ENCODE results near the gene SETBP1.

Gene SETBP1

DNA sequence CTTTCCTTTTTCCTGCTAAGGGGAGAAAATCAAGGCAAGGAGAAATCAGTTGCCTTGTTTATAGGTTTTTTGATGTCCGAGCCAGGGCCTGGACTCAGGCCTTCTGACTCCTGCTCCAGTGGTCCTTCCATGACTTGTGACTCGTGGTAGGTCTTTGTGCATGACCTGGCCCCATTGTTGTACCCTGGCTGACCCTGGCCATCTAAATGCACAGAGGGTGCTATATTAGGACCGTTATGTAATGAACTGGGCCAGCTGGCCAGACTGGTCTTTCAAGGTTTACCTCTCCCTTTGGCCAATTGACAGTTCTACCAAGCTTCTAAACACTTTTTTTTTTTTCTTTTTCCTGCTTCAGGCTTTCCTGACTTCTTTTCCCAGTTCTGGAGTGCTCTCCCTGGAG lies 81.1 kb downstream of the SETBP1 start:
- 0 out of 2 replicates have a peak overlapping the region, but pooled peaks have one; percentile 15 for H3K4me3 ChIP-seq (ENCODE audit: low read length)
- H3K27me3 ChIP-seq (ENCODE audit: control insufficient read depth, low read length): no peaks in the 10 kb centered on the region
- TF ChIP-seq, protein P1, sequence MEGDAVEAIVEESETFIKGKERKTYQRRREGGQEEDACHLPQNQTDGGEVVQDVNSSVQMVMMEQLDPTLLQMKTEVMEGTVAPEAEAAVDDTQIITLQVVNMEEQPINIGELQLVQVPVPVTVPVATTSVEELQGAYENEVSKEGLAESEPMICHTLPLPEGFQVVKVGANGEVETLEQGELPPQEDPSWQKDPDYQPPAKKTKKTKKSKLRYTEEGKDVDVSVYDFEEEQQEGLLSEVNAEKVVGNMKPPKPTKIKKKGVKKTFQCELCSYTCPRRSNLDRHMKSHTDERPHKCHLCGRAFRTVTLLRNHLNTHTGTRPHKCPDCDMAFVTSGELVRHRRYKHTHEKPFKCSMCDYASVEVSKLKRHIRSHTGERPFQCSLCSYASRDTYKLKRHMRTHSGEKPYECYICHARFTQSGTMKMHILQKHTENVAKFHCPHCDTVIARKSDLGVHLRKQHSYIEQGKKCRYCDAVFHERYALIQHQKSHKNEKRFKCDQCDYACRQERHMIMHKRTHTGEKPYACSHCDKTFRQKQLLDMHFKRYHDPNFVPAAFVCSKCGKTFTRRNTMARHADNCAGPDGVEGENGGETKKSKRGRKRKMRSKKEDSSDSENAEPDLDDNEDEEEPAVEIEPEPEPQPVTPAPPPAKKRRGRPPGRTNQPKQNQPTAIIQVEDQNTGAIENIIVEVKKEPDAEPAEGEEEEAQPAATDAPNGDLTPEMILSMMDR (IDR thresholded peaks at IDR 0.05; ENCODE audit: low read depth, low read length, poor library complexity, severe bottlenecking): no peak
- TF ChIP-seq EZH2phosphoT487 (IDR thresholded peaks at IDR 0.05; ENCODE audit: borderline replicate concordance, low read length): no peak
- peak overlapping the region; percentile 68; the same call in 1 of the 2 replicates for H3K4me2 ChIP-seq (ENCODE audit: low read length)
- H3K4me1 ChIP-seq (ENCODE audit: control insufficient read depth, low read length): peaks cover 76% of the 10 kb centered on the region
- H3K27ac ChIP-seq (ENCODE audit: low read depth, low read length): peak overlapping the region; percentile 100
- no peaks in the 10 kb centered on the region for H4K20me1 ChIP-seq (ENCODE audit: control insufficient read depth, insufficient read depth, low read depth, low read length)
- no peaks in the 10 kb centered on the region for H3K9me3 ChIP-seq (ENCODE audit: control insufficient read depth, insufficient read depth, low read length)
- H3K9me2 ChIP-seq (replicated peaks; ENCODE audit: control insufficient read depth, low read length): no peaks in the 10 kb centered on the region
- H3F3A ChIP-seq (ENCODE audit: control insufficient read depth, insufficient read depth): peaks cover 34% of the 10 kb centered on the region
- H3K79me2 ChIP-seq (ENCODE audit: control insufficient read depth, low read length): peaks cover 55% of the 10 kb centered on the region
- H3K36me3 ChIP-seq (ENCODE audit: control insufficient read depth, low read length): peaks cover 19% of the 10 kb centered on the region

- H3K27me3 ChIP-seq (ENCODE audit: control insufficient read depth, low read length): no peaks in the 10 kb centered on the region
- H3K36me3 ChIP-seq (ENCODE audit: control insufficient read depth, low read length): peaks cover 19% of the 10 kb centered on the region
- no peak overlapping the region for H3K4me3 ChIP-seq (ENCODE audit: low read length)
- peaks cover 46% of the 10 kb centered on the region for H3K79me2 ChIP-seq (ENCODE audit: control insufficient read depth, low read length)
- no peak overlapping the region for H3K4me2 ChIP-seq (ENCODE audit: low read length)
- no peak overlapping the region for H3K27ac ChIP-seq (ENCODE audit: low read depth, low read length)
- peaks cover 68% of the 10 kb centered on the region for H3K4me1 ChIP-seq (ENCODE audit: control insufficient read depth, low read length)
- H3K9me2 ChIP-seq (replicated peaks; ENCODE audit: control insufficient read depth, low read length): no peaks in the 10 kb centered on the region
- TF ChIP-seq, protein P1 (IDR thresholded peaks at IDR 0.05; ENCODE audit: low read depth, low read length, poor library complexity, severe bottlenecking): no peak
- TF ChIP-seq EZH2phosphoT487 (IDR thresholded peaks at IDR 0.05; ENCODE audit: borderline replicate concordance, low read length): no peak
- H3F3A ChIP-seq (ENCODE audit: control insufficient read depth, insufficient read depth): peaks cover 25% of the 10 kb centered on the region
- H3K9me3 ChIP-seq (ENCODE audit: control insufficient read depth, insufficient read depth, low read length): no peaks in the 10 kb centered on the region
- H4K20me1 ChIP-seq (ENCODE audit: control insufficient read depth, insufficient read depth, low read depth, low read length): no peaks in the 10 kb centered on the region
These were observed 82.6 kb downstream of the SETBP1 start for GRCh38 chr18:44763327-44763726.

DNA sequence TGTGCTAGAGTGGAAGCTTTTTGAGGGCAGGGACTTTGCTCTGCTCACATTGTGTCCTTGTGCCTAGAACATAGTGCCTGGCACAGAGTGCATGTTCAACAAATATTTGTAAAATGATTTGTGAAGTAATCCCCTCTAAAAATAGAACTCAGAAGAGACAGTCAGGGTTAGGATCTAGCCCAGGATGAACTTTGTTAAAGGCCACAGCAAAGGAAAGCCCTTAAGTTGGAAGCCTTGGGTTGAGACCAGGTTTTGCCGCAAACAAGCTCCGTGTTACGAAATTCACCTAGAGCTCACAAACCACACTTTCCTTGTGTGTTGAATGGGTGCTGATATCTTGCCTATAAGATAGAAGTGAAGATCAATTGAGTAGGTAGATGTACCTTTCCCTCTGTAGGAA lies 84.2 kb downstream of the SETBP1 start:
- Histone ChIP-seq H3K9me3 (ENCODE audit: control insufficient read depth, insufficient read depth, low read length) (no peaks in the 10 kb centered on the region), H4K20me1 (ENCODE audit: control insufficient read depth, insufficient read depth, low read depth, low read length) (no peaks in the 10 kb centered on the region), H3K27me3 (ENCODE audit: control insufficient read depth, low read length) (no peaks in the 10 kb centered on the region), H3K4me3 (ENCODE audit: low read length) (no peak overlapping the region), H3K27ac (ENCODE audit: low read depth, low read length) (no peak overlapping the region), H3K9me2 (replicated peaks; ENCODE audit: control insufficient read depth, low read length) (no peaks in the 10 kb centered on the region), H3K36me3 (ENCODE audit: control insufficient read depth, low read length) (peaks cover 19% of the 10 kb centered on the region), H3K79me2 (ENCODE audit: control insufficient read depth, low read length) (peaks cover 46% of the 10 kb centered on the region), H3K4me1 (ENCODE audit: control insufficient read depth, low read length) (peaks cover 68% of the 10 kb centered on the region), H3K4me2 (ENCODE audit: low read length) (no peak overlapping the region), H3F3A (ENCODE audit: control insufficient read depth, insufficient read depth) (peaks cover 13% of the 10 kb centered on the region)
- no peak for TF ChIP-seq EZH2phosphoT487 (IDR thresholded peaks at IDR 0.05; ENCODE audit: borderline replicate concordance, low read length)
- TF ChIP-seq, protein P1 (IDR thresholded peaks at IDR 0.05; ENCODE audit: low read depth, low read length, poor library complexity, severe bottlenecking): no peak
